T47D (cell line): ENCODE measurements around the gene PON3.

Experiments
- DNase-seq, 2 experiments: peaks; one replicate each; pipeline versions ENCODE4 v3.0.0 to v3.0.0-alpha.2; 2011 to 2012; ENCODE audit warnings: low read depth in 1 of 2, low spot score in 1 of 2
- JUND ChIP-seq: IDR thresholded peaks from 2 replicates; pipeline ENCODE4 v1.6.1; 2012; ENCODE audit warnings: low read depth
- in situ Hi-C: cut with HindIII; loops from 2 replicates; pipeline ENCODE4 v1.10.0; 2016; ENCODE audit warnings: low sequenced_read_pairs, low pct_unique_long_range_greater_than_20kb

Gene PON3

DNA sequence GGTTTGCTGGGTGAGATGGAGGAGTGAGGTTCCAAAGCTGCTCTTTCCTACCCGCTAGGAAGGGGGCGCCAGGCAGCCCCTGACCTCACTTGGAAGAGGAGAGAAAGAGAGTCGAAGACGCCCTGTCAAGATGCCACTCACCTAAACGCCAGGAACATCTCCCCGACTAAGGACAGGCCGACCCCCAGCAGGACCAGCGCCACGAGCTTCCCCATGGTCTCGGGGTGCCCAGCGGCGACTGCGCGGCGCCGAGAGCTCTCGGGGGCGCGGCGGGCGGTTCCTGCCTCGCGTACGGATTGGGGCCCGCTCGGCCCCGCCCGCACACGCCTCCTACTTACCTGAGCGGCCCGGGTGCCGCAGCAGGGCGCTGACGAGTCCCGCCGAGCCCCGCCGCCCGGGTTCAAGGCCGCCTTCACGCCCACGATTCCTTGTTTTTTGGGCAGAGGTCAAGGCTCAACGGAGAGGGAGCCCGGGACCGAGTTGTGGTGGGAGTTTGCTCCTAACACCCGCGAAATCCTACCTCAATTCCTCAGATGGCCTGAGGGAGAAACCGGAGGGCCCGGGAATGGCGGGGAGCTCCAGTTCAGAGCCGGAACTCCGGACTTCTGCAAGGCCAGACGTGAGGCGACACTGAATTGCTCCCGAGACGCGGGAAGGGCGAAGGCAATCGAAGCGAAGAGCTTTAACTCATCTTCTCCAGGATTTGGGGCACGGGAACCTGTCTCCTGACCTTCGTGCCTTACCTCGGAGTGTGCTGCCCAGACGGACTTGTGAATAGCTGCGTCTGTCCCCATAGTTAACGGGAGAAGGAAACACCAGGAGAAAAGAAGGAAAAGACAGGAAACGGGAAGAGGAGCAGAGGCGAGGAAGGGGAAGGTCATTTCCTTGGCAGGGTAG is at the start of gene PON3:
Gene PON3 (minus strand): TSS at position 240 of the 897 bp plus-strand sequence. CDS start 25 bp downstream, at position 215.
- in situ Hi-C loops, result no loop called here
- TF ChIP-seq JUND, result no peak
- DNase-seq, result peak; percentile 51 to 80

DNA sequence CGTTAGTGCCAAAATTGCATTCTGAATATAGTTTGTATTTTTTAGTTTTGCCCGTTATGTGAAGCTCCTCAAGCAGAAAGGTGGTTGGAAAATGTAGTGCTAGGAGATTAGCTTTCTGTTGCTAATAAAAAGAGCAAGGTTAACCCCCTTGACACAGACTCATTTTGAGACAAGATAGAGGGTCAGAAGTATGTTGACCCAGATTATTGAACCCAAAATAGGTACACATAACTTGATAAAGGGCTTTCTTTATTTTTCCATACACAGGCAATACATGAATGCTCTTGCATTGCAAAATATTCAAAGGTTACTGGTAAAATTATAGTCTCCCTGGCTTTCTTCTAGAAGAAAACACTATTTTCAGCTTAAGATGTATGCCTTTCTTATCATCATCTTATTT is 48.6 kb upstream of the PON3 start:
- no peak for DNase-seq
- TF ChIP-seq JUND, result no peak
- in situ Hi-C loops, result no loop called here

DNA sequence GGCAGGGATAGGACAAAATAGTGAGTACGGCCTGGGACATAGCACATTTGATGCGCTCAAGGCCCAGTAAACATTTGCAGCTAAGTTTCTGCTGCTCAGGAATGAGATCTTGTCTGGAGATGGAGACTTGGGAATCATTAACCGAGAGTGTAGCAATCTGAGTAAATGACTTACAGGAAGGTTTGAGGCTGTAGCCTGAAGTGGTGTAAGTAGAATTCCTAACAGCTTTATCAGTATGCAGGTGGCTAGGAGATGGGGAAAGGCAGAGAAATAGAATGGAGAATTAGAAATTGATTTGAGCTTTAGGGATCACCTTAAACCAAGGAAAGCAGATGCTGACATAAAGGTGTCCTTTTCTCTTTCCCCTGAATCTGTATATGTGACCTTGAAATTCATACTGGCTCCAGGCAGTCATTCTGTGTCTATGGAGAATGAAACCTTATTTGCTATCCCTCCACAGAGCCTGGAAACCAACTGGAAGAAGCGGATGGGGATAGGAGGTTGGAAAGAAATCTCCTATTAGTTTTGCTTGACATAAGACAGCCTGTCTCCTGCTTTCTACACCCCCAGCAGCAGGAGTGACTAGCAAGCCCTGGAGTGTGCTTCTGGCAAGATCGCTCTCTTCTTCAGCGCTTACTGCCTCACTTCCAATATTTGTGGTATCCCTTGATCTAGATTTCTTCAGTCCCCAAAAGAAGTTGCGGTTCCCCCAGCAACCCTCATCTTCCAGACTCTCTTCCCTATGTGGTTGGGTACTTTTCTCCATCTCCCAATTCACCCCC is 45.1 kb upstream of the PON3 start:
- in situ Hi-C loops, result no loop called here
- TF ChIP-seq JUND, result no peak
- no peak for DNase-seq

DNA sequence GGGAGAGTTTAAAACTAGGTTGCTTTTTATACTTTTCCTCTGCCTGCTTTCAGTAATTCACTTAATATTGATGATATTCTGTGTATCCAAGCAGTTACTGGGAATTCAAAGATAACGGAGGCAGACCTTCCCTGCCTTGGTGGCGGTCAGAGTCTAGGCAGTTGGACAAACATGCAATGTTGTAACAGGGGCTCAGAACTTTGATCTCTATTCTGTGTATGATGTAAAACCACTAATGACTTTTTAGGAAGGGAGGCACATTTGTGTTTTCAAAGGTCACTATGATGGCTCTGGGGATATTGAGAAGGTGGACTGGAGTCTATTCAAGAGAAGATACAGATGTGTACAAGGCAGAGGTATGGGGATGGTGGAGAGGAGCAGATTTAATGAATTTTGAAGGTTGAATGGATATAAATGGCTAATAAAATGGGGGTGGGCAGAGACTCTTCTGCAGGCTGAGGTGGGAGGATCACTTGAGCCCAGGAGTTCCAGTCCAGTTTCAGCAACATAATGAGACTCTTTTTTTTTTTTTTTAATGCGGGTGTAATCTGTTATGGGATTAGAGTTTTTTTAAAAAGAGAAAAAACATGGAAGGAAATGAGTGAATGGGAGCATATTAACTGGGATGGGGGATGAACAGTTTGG is 44.3 kb upstream of the PON3 start:
- TF ChIP-seq JUND, result no peak
- in situ Hi-C loops, result no loop called here

DNA sequence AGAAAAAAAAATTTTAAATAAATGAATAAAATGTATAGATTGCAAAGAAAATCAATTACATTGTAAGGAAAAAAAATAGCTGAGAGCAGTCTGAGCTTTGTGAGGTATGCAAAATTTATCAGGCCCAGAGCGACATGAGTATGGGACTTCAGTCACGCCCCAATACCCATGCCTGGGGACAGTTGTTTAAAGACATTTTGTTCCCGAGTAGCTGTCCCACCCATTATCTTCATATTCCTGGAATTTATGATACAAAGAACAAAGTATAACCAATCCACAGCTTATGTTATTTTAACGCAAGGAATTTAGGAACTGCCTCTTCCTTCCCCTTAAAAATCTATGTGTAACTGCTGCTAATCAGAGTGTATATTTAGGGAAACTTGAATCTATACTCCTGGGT is 40.2 kb upstream of the PON3 start:
- no peak for DNase-seq
- in situ Hi-C loops, result no loop called here
- TF ChIP-seq JUND, result no peak

More for the DNA sequence above, 44.3 kb upstream of the PON3 start:
- no peak for DNase-seq

DNA sequence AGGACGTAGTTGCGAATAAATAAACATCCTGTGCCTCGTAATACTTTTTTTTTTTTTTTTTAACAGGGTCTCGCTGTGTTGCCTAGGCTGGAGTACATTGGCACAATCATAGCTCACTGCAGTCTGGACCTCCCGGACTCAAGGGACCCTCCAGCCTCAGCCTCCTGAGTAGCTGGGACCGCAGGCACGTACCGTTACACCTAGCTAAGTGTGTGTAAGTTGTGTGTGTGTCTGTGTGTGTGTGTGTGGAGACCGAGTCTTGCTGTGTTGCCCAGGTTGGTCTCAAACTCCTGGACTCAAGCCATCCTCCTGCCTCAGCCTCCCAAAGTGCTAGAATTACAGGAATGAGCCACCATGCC is 39.2 kb upstream of the PON3 start:
- no peak for TF ChIP-seq JUND
- no peak for DNase-seq
- in situ Hi-C loops, result no loop called here

DNA sequence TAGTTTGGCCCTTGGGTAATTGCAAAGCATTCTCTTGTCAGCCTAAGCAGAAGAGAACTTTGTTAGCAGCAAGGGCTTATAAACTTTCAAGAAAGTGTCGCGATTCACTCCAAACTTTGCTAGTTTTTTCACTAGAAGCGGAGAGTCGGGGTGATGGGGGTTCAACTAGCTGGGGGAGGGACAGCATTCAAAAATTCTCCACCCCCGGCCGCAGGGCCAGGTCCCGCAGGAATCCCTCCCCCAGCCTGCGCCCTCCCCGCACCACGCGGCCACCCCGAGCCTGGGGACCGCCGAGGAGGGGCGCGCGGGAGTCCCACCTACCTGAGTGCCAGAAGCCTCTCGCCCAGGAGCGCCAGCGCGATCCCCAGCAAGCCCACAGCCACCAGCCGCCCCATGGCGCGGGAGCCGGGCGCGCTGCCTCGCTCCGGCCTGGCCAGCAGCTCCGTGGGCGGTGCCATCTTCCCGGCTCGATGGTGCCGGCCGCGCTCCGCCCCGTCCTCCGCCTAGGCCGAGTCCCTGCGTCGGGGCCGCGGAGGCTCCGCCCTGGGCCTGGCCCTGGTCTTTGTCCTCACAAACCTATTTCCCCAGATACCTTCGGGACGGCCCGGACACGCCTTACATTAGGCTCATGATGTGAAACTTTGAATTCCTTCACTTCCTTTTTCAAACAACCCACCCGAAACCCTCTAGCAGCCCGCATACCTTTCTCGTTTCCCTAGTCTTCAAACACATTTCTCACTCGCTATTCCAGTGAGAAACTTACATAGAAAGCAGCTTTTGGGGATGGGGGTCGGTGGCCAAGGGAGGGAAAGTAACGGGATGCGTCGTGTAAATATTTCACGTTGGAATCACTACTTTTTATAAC is 38.6 kb upstream of the PON3 start, which contains the start of gene PON2:
Gene PON2 (minus strand): TSS at position 472 of the 865 bp plus-strand sequence. CDS start 77 bp downstream, at position 395.
- DNase-seq, result peak; percentile 63 to 84
- no peak for TF ChIP-seq JUND
- in situ Hi-C loops, result no loop called here

DNA sequence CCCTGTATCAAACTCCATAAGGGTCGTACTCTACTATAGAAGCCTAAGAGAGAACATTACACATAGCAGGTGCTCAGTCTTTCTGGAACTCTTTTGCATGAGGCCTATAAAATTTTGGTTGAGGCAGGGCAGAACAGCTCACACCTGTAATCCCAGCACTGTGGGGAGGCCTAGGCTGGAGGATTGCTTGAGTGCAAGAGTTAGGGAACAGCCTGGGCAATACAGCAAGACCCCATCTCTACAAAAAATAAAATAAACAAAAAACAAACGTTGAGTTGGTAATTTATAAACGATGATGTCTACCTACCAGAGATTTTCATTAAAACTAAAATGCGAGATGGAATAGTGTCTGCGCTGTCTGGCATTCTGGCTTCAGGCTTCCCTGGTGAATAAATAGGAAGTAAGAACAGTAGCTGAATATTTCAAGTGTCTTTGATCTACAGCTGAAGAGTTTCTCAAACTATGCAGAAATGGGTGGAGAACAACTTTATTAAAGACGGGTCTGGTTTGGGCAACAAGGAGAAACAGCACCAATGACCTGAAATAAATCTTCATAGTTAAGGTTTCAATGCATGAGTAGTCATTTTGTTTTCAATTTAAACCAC is 37.9 kb upstream of the PON3 start:
- in situ Hi-C loops, result no loop called here
- DNase-seq, result no peak
- TF ChIP-seq JUND, result no peak

DNA sequence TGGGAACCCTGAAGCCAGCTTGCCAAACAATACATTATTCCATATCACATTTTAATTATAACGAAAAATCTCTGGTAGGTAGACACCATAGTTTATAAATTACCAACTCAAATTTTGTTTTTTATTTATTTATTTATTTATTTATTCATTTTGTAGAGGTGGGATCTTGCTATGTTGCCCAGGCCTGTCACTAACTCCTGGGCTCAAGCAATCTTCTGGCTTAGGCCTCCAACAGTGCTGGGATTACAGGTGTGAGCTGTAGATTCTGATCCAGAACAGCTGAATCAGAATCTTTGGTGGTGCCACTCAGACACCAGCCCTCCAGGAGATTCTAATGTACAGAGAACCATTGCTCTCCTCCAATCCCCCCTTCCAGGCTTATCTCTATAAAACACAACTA is 37.0 kb upstream of the PON3 start:
- DNase-seq, result no peak
- TF ChIP-seq JUND, result no peak
- in situ Hi-C loops, result no loop called here

DNA sequence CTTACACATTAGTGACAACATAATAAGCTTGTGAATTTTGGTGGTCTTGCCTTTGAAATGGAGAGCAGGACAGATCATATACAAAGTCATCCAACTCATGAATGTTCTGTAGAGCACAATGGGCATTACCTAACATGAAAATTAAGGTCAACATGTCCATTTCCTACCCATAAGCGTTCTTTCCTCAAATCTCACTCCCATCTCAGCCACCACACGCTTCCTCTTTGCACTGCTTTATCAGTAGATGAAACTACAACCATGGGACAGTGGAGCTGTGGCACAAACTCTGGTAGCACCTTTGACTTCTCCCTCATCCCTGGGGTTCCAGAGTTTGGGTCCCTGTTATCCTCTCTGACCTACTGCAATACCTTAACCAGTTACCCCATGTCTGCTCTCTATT is 36.4 kb upstream of the PON3 start:
- DNase-seq, result no peak
- in situ Hi-C loops, result no loop called here

DNA sequence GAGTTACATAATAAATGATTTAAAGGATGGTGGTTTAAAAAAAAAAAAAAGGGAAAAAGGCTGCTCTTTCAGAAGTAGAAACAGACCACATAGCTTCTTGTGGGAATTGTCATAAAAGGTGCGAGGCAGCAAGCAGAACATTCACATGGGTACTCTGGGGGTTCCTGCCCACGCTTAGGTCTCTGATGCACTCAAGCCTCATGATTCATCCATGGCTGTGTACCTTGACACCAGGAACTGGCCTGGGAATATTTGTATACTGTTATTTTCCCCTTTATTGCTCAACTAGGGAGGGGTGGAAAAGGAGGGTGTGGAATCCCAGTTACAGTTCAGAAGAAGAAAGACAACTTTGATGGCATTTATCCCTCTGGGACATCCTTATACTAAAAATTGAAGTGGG is 34.7 kb upstream of the PON3 start:
- DNase-seq, result no peak
- in situ Hi-C loops, result no loop called here
- no peak for TF ChIP-seq JUND

More for the DNA sequence above, 36.4 kb upstream of the PON3 start:
- TF ChIP-seq JUND, result no peak
